ENCODE results near the gene MARCHF3. TPM values are rescaled to one million over a fixed set of nuclear protein-coding genes. Genes with fewer than 3 reads are reported as not detected.
"Not testable (repeated sequence)": the region's sequence is repeated elsewhere in the genome, so short reads cannot be mapped to it uniquely, and the experiment has no call there.

Gene MARCHF3
- total RNA-seq, 4 donors from 2014 or later: 1.9 to 5.3 (median 2.5) TPM

DNA sequence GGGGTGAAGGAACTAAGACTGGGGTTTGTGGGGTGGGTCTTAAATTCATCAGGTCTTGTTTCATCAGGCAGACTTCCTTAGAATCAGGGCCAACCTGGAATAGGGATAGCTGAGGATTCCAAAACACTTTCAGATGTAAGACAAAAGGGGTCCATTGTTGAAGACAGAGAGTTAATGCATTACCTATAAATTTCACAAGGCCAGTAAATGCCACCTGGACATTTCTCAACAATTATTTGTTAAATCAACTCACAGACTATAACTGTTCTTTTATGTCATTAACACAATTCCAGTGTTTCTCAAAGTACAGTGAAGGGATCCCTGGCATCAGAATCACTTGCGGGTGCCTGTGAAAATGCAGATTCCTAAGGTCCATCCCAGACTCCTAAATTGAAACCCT, 2.8 kb downstream of the MARCHF3 start:
- Histone ChIP-seq H3K36me3 (no peaks in the 10 kb centered on the region), H3K27ac (no peak overlapping the region), H3K9me3 (no peaks in the 10 kb centered on the region), H3K27me3 (peaks cover 0 to 31% (median 0%) of the 10 kb centered on the region in 4 donors), H3K4me3 (no peak overlapping the region), H3K4me1 (peaks cover 3 to 28% (median 7%) of the 10 kb centered on the region in 3 donors)
- no peak for TF ChIP-seq POLR2A (IDR thresholded peaks at IDR 0.05)
- TF ChIP-seq, protein P1, sequence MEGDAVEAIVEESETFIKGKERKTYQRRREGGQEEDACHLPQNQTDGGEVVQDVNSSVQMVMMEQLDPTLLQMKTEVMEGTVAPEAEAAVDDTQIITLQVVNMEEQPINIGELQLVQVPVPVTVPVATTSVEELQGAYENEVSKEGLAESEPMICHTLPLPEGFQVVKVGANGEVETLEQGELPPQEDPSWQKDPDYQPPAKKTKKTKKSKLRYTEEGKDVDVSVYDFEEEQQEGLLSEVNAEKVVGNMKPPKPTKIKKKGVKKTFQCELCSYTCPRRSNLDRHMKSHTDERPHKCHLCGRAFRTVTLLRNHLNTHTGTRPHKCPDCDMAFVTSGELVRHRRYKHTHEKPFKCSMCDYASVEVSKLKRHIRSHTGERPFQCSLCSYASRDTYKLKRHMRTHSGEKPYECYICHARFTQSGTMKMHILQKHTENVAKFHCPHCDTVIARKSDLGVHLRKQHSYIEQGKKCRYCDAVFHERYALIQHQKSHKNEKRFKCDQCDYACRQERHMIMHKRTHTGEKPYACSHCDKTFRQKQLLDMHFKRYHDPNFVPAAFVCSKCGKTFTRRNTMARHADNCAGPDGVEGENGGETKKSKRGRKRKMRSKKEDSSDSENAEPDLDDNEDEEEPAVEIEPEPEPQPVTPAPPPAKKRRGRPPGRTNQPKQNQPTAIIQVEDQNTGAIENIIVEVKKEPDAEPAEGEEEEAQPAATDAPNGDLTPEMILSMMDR (IDR thresholded peaks at IDR 0.05): no peak
- no peak for DNase-seq
- WGBS, 2 donors: 89 to 100% methylated on average over 1 of the region's 1 CpG
- intact Hi-C loops (cut with DNase I): no loop called here

DNA sequence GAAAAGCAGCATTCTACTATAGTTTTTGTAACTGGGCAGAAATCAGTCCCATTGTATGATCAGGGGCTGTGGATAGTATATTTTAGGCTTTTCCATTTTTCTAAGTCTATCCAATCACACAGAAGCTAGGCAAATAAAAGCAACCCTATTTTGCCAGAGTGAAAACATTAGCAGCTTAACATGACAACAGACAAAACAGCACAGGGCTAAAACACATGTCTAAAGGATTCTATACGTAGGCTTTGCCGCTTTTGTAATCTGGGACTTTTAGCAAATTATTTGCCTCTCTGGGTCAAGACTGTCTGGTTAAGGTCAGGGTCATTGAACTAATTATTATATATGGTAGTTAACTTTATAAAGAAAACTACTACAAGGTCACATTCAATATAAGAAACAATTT, 4.2 kb downstream of the MARCHF3 start:
- no peak for DNase-seq
- WGBS, 2 donors: 96 to 100% methylated on average over 2 of the region's 2 CpGs
- intact Hi-C loops (cut with DNase I): no loop called here
- no peak overlapping the region for H3K4me3 ChIP-seq
- no peak for TF ChIP-seq POLR2A (IDR thresholded peaks at IDR 0.05)
- TF ChIP-seq, protein P1 (IDR thresholded peaks at IDR 0.05): no peak
- no peaks in the 10 kb centered on the region for H3K9me3 ChIP-seq
- H3K27ac ChIP-seq: no peak overlapping the region
- peaks cover 2 to 21% (median 2%) of the 10 kb centered on the region in 3 donors for H3K4me1 ChIP-seq
- H3K36me3 ChIP-seq: no peaks in the 10 kb centered on the region
- peaks cover 0 to 18% (median 0%) of the 10 kb centered on the region in 4 donors for H3K27me3 ChIP-seq

DNA sequence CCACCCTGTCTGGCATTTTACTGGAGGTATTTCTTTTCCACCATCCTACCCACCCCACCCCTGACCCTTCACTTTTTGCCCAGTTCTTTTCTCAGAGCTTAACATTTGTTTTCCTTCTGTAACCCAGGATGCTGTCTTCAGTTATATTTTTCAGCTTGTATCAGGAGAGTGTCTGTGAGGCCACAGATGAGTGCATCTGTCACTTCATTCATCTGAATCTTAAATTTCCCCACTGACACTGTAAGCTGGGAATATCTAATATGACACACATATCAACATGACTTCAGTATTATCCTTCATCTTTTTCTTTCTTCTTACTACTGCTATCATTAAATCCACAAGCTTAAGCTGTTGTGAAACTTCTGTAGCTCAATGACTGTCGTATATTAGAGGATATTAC, 4.9 kb downstream of the MARCHF3 start:
- no peaks in the 10 kb centered on the region for H3K36me3 ChIP-seq
- DNase-seq: no peak
- 67 to 73% methylated on average over 1 of the region's 1 CpG for WGBS, 2 donors
- peaks cover 0 to 16% (median 0%) of the 10 kb centered on the region in 4 donors for H3K27me3 ChIP-seq
- H3K9me3 ChIP-seq: no peaks in the 10 kb centered on the region
- H3K27ac ChIP-seq: no peak overlapping the region
- intact Hi-C loops (cut with DNase I): no loop called here
- H3K4me3 ChIP-seq: no peak overlapping the region
- H3K4me1 ChIP-seq: peaks cover 0 to 18% (median 0%) of the 10 kb centered on the region in 3 donors
- no peak for TF ChIP-seq POLR2A (IDR thresholded peaks at IDR 0.05)
- TF ChIP-seq, protein P1 (IDR thresholded peaks at IDR 0.05): no peak

DNA sequence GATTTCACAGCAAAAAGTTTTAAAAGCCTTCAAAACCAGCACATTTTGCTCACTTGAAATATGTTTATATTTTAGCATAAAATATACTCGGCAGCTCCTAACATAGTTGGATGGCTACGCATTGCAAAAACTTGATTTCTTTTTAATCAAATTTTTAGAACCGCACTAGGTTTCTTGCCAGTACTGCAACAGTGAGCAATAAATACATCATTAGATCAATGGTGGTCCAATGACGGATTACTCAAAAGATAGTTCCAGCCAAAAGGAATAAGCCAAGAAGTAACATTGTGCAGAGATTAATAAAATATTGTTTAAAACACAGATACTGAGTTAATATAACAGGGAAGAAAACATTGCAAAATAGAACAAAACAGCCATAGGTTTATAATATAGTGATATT, 5.5 kb downstream of the MARCHF3 start:
- DNase-seq: no peak
- Histone ChIP-seq H3K27ac (no peak overlapping the region), H3K9me3 (no peaks in the 10 kb centered on the region), H3K36me3 (no peaks in the 10 kb centered on the region), H3K4me1 (peaks cover 0 to 16% (median 0%) of the 10 kb centered on the region in 3 donors), H3K27me3 (peaks cover 0 to 12% (median 0%) of the 10 kb centered on the region in 4 donors), H3K4me3 (no peak overlapping the region)
- TF ChIP-seq, protein P1 (IDR thresholded peaks at IDR 0.05): no peak
- no peak for TF ChIP-seq POLR2A (IDR thresholded peaks at IDR 0.05)
- WGBS, 2 donors: 75 to 84% methylated on average over 4 of the region's 4 CpGs
- intact Hi-C loops (cut with DNase I): no loop called here

DNA sequence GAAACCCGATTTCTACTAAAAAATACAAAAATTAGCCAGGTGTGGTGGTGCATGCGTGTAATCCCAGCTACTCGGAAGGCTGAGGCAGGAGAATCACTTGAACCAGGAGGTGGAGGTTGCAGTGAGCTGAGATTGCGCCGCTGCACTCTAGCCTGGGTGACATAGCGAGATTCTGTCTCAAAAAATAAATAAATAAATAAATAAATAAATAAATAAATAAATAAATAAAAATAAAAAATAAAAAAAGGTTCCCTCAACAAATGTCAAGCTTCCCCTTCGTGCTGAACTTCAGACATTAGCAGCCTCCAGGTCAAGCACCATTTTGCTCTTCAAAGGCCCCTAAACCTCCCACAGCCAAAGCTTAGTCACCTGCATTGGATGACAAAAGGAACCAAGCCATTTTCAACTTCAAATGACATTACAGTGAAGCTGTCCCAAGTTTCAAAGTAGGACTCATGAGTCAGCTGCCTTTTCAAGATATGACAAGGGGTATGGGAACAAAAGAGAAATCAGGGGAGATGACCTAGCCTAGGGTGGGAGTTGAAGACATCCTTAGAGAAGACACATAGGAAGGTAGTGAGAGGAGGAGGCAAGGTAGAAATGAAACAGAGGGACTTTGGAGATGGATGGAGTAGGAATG, 6.7 kb downstream of the MARCHF3 start:
- DNase-seq; H3K36me3 ChIP-seq; H3K27ac ChIP-seq; H3K4me1 ChIP-seq; H3K9me3 ChIP-seq; H3K27me3 ChIP-seq; H3K4me3 ChIP-seq; intact Hi-C loops (cut with DNase I): not testable (repeated sequence)
- WGBS, 2 donors: 91 to 94% methylated on average over 7 of the region's 7 CpGs

DNA sequence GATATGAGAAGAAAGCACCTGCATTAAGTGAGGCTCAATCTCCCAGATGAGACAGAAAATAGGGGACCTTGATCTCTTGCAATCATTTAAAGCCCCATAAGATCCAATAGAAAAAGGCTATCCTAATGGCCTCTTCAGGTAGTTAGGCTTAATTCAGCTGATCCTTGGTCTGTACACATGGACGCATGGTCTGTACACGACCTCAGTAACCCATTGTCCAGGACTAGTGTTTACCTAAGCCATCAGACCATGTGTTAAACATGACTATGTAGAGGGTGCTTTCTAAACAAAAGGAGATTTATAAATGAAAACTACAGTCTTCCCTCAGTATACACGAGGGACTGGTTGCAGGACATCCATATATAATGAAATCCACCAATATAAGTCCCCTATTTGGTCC, 7.5 kb downstream of the MARCHF3 start:
- Histone ChIP-seq H3K27me3 (no peaks in the 10 kb centered on the region), H3K4me1 (no peaks in the 10 kb centered on the region), H3K36me3 (no peaks in the 10 kb centered on the region), H3K27ac (no peak overlapping the region), H3K4me3 (no peak overlapping the region), H3K9me3 (no peaks in the 10 kb centered on the region)
- intact Hi-C loops (cut with DNase I): no loop called here
- WGBS, 2 donors: 72 to 90% methylated on average over 3 of the region's 3 CpGs
- DNase-seq: no peak
- TF ChIP-seq, protein P1 (IDR thresholded peaks at IDR 0.05): no peak
- TF ChIP-seq POLR2A (IDR thresholded peaks at IDR 0.05): no peak
